Upper lobe of left lung (tissue), 6 donors: ENCODE data around the gene ZNF705A. TPM values are rescaled to one million over a fixed set of nuclear protein-coding genes. Genes with fewer than 3 reads are reported as not detected.
"Not testable (repeated sequence)": the region's sequence is repeated elsewhere in the genome, so short reads cannot be mapped to it uniquely, and the experiment has no call there.

Source experiments
- ATAC-seq, 2 donors: fragments of 200-7000 bp; cut with Tn5 transposase; one replicate each; pipeline ENCODE4 v1.9.1; 2022; ENCODE audit warnings: mild to moderate bottlenecking in 2 of 2, moderate library complexity in 2 of 2; ENCODE audit not compliant: low FRiP score in 2 of 2
- DNase-seq, 2 donors: peaks; one replicate each; pipeline ENCODE4 v3.0.0-alpha.2; 2019 to 2020
- H3K27ac ChIP-seq, 4 donors: fragments of 200-600 bp; sonication (generic); one replicate each; pipeline ENCODE4 v1.5.1; 2016 to 2019
- H3K27me3 ChIP-seq, 4 donors: fragments of 200-600 bp; sonication (generic); one replicate each; pipeline ENCODE4 v1.5.1; 2017 to 2019
- H3K36me3 ChIP-seq, 4 donors: fragments of 200-600 bp; sonication (generic); one replicate each; pipeline ENCODE4 v1.5.1; 2016 to 2019
- H3K4me1 ChIP-seq, 4 donors: fragments of 200-600 bp; sonication (generic); one replicate each; pipeline ENCODE4 v1.5.1; 2018 to 2019
- H3K4me3 ChIP-seq, 4 donors: fragments of 200-600 bp; sonication (generic); one replicate each; pipeline ENCODE4 v1.5.1; 2017 to 2019; ENCODE audit warnings: mild to moderate bottlenecking in 2 of 4, moderate library complexity in 1 of 4
- H3K9me3 ChIP-seq, 4 donors: fragments of 200-600 bp; sonication (generic); one replicate each; pipeline ENCODE4 v1.5.1; 2018 to 2019
- CTCF ChIP-seq, 6 experiments: fragments of 450-650 bp in 4 of 6; fragments of 200-600 bp in 2 of 6; sonication (generic) in 2 of 6; IDR thresholded peaks; one replicate each; pipeline ENCODE4 v1.5.1; 2016 to 2019; ENCODE audit warnings: antibody characterized with exemption in 6 of 6
- EP300 ChIP-seq, 4 donors: sonication (generic); formaldehyde crosslinking; IDR thresholded peaks; one replicate each; pipeline ENCODE4 v1.5.1; 2017; ENCODE audit warnings: antibody characterized with exemption in 4 of 4, control low read depth in 2 of 4
- POLR2A ChIP-seq, 4 donors: fragments of 450-650 bp; IDR thresholded peaks; one replicate each; pipeline ENCODE4 v1.5.1; 2016 to 2017; ENCODE audit warnings: antibody characterized with exemption in 4 of 4, mild to moderate bottlenecking in 2 of 4
- POLR2AphosphoS5 ChIP-seq, 2 donors: sonication (generic); formaldehyde crosslinking; IDR thresholded peaks; one replicate each; pipeline ENCODE4 v1.5.1; 2017; ENCODE audit warnings: antibody characterized with exemption in 2 of 2
- WGBS, 2 donors: methylation state at CpG; one replicate each; pipeline ENCODE4 v1.1.5; 2017 to 2018; 5-methylcytosine and 5-hydroxymethylcytosine counted together
- total RNA-seq, 6 donors: library from RNA; depleted of rRNA in 4 of 6; stranded (reverse); fragments of >200 nt in 4 of 6; gene quantifications; one replicate each; pipeline versions ENCODE4 v1.1.0 to v1.2.1, GENCODE V29; 2016 to 2021
- donor health status: DM: no; HTN: no; CAD: no; lungs with moderate emphysema.
- donor health status: DM: no; HTN: yes; CAD: no; lungs with severe emphysema.

Gene ZNF705A
- total RNA-seq, 6 donors from 2014 or later: not detected

GRCh38 chr12:8146442-8146771 is 10.4 kb upstream of the ZNF705A start:
- DNase-seq (no peak), ATAC-seq (peak in 1 of 2 donors; percentile 53)
- Histone ChIP-seq H3K36me3 (no peaks in the 10 kb centered on the region), H3K4me3 (no peak overlapping the region), H3K27me3 (no peaks in the 10 kb centered on the region), H3K9me3 (no peaks in the 10 kb centered on the region), H3K4me1 (peaks cover 0 to 3% (median 0%) of the 10 kb centered on the region in 4 donors), H3K27ac (peak overlapping the region; percentile 40 to 71 (median 65))
- no peak for TF ChIP-seq CTCF (IDR thresholded peaks at IDR 0.05)
- TF ChIP-seq POLR2AphosphoS5 (IDR thresholded peaks at IDR 0.05): no peak
- no peak for TF ChIP-seq EP300 (IDR thresholded peaks at IDR 0.05)
- no peak for TF ChIP-seq POLR2A (IDR thresholded peaks at IDR 0.05)
- 60 to 93% methylated on average over 1 to 4 of the region's 4 CpGs for WGBS, 2 donors

DNA sequence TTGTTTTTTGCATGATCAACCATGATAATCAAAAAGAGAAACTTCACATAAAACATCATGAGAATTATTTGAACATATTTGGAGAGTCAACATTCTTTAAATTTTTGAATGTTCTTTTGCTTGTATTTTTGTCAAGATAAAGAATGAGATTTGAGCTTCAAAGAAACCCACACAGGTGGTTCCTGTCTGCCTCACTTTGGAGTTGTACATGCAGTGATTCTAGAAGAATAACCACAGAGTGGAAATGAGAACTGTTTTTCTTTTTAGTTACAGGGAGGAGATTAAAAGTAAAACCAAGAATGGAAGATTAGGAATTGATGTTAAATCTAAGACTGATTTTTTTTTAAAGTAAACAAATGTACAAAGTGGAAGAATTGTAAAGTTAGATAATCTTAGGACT is 2.3 kb upstream of the ZNF705A start:
- no peaks in the 10 kb centered on the region for H3K9me3 ChIP-seq
- H3K36me3 ChIP-seq: no peaks in the 10 kb centered on the region
- H3K4me3 ChIP-seq: no peak overlapping the region
- no peak for TF ChIP-seq CTCF (IDR thresholded peaks at IDR 0.05)
- no peak for TF ChIP-seq POLR2A (IDR thresholded peaks at IDR 0.05)
- no peak for TF ChIP-seq POLR2AphosphoS5 (IDR thresholded peaks at IDR 0.05)
- no peak for TF ChIP-seq EP300 (IDR thresholded peaks at IDR 0.05)
- H3K4me1 ChIP-seq: no peaks in the 10 kb centered on the region
- no peaks in the 10 kb centered on the region for H3K27me3 ChIP-seq
- DNase-seq: no peak
- H3K27ac ChIP-seq: no peak overlapping the region
- no peak for ATAC-seq

GRCh38 chr12:8156416-8156815 is 399 bp upstream of the ZNF705A start:
- no peak overlapping the region for H3K4me3 ChIP-seq
- ATAC-seq (no peak), DNase-seq (no peak)
- TF ChIP-seq CTCF (IDR thresholded peaks at IDR 0.05) (no peak), EP300 (IDR thresholded peaks at IDR 0.05) (no peak), POLR2A (IDR thresholded peaks at IDR 0.05) (no peak), POLR2AphosphoS5 (IDR thresholded peaks at IDR 0.05) (no peak)
- H3K27ac ChIP-seq: peak overlapping the region; percentile 36 to 75 (median 54)
- H3K27me3 ChIP-seq: no peaks in the 10 kb centered on the region
- H3K4me1 ChIP-seq: no peaks in the 10 kb centered on the region
- H3K9me3 ChIP-seq: no peaks in the 10 kb centered on the region
- 96 to 98% methylated on average over 2 of the region's 2 CpGs for WGBS, 2 donors
- no peaks in the 10 kb centered on the region for H3K36me3 ChIP-seq

DNA sequence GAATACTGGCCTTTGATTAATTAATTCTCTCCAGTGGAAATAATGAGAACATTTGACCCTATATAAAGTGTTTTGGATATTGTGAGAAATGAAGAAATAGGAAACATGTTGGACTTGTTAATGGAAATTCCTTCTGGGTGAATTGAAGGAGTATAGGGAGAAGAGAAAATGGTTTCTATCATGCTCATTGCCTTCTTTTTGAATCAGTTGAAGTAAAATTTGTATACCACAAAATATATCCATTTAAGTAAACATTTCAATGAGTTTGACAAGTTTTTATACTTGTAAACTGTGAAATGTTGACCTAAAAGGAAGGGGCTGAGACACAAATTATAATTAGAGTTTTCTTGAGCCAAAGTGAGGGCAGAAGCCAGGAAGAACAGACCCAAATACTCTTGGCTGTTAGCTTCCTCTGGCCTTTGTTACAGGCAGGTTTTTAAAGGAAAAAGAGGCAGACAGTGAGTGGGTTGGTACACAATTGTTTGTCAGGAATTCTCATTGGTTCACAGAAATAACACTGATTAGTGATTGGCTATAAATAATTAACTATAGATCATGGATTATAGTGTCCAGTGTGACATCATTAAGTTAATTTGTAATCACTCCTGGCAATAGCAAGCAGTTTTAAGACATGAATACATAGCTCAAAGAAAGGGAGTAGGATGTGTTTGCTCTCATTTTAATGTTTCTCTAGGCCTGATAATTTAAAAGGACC is 826 bp downstream of the ZNF705A start:
- no peak for ATAC-seq

DNA sequence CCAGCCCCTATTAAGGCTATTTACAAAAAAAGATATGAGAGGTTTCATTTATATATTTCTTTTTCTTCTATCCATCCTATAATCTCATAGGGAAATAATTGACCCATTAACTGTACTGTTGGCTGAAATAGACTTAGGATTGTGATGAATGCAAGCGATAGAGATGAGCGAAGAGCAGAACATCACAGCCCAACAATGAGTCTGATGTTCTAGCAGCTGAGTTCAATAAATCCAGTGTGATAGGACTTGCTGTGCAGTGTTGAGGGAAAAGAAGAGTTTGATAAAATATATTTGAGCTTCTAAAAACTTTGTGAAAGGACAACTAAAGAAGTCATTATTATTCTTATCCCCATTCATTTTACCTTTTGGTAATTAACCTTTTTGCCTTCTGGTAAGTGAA is 16.1 kb downstream of the ZNF705A start:
- not testable (repeated sequence) for ATAC-seq, H3K4me3 ChIP-seq, H3K36me3 ChIP-seq, H3K27me3 ChIP-seq, H3K4me1 ChIP-seq, H3K27ac ChIP-seq, DNase-seq, H3K9me3 ChIP-seq
- WGBS, 2 donors: 97 to 100% methylated on average over 2 of the region's 2 CpGs

More for the DNA sequence above, 826 bp downstream of the ZNF705A start:
- Histone ChIP-seq H3K36me3 (no peaks in the 10 kb centered on the region), H3K4me1 (no peaks in the 10 kb centered on the region), H3K9me3 (no peaks in the 10 kb centered on the region), H3K27ac (peak overlapping the region; percentile 28 to 75 (median 50)), H3K4me3 (no peak overlapping the region), H3K27me3 (no peaks in the 10 kb centered on the region)
- no peak for DNase-seq
- TF ChIP-seq POLR2A (IDR thresholded peaks at IDR 0.05) (no peak), EP300 (IDR thresholded peaks at IDR 0.05) (no peak), POLR2AphosphoS5 (IDR thresholded peaks at IDR 0.05) (no peak), CTCF (IDR thresholded peaks at IDR 0.05) (no peak)
